Fibroblast of the aortic adventitia (primary cell): Measurements from ENCODE around the gene RPS19. TPM values are rescaled to one million over a fixed set of nuclear protein-coding genes. Genes with fewer than 3 reads are reported as not detected.

ENCODE experiments used
- DNase-seq: peaks from one replicate; pipeline ENCODE4 v3.0.0-alpha.2; 2010; ENCODE audit warnings: low read depth
- H3K4me3 ChIP-seq: 2 replicates; pipeline ENCODE4 v1.5.1; 2011; ENCODE audit warnings: low read depth, mild to moderate bottlenecking, control low read depth, low read length, moderate library complexity
- total RNA-seq: library from RNA; depleted of rRNA; stranded (reverse); fragments of >200 nt; gene quantifications from 2 replicates; pipeline ENCODE4 v1.2.3, GENCODE V29; 2012; ENCODE audit warnings: low replicate concordance
- TF ChIP-seq, protein P1 (sequence below): IDR thresholded peaks from 2 replicates; pipeline ENCODE4 v1.5.1; 2011; ENCODE audit warnings: mild to moderate bottlenecking, low read length, control low read depth, inconsistent platforms; ENCODE audit not compliant: insufficient read depth

RPS19 gene
- total RNA-seq, 1 donor: 1,080 TPM

DNA sequence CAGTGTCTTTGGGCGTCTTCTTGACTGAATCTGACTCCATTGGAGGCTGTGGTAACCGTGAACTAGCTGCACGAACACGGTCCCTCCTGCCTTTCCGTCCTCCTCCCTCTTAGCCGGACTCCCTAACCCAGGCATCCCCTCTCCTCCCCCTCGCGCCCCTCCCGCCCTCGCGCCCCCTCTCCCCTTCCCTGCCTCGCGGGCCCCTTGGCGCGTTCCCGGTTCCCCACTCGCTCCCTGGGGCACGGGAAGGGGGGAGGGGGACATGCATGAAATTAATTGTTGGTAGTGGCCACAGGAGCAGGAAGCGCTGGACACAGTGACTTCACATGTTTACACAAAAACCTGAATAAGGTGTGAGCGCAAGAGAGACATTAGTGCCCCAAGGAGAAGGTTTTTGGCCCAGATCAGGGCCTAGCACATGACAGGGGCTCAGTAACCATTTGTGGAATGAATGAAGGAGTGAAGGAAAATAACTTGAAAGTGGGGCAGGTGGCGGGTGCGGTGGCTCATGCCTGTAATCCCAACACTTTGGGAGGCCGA lies 14.9 kb upstream of the RPS19 start:
- no peak for DNase-seq
- TF ChIP-seq, protein P1, sequence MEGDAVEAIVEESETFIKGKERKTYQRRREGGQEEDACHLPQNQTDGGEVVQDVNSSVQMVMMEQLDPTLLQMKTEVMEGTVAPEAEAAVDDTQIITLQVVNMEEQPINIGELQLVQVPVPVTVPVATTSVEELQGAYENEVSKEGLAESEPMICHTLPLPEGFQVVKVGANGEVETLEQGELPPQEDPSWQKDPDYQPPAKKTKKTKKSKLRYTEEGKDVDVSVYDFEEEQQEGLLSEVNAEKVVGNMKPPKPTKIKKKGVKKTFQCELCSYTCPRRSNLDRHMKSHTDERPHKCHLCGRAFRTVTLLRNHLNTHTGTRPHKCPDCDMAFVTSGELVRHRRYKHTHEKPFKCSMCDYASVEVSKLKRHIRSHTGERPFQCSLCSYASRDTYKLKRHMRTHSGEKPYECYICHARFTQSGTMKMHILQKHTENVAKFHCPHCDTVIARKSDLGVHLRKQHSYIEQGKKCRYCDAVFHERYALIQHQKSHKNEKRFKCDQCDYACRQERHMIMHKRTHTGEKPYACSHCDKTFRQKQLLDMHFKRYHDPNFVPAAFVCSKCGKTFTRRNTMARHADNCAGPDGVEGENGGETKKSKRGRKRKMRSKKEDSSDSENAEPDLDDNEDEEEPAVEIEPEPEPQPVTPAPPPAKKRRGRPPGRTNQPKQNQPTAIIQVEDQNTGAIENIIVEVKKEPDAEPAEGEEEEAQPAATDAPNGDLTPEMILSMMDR: no peak
- no peak overlapping the region for H3K4me3 ChIP-seq

DNA sequence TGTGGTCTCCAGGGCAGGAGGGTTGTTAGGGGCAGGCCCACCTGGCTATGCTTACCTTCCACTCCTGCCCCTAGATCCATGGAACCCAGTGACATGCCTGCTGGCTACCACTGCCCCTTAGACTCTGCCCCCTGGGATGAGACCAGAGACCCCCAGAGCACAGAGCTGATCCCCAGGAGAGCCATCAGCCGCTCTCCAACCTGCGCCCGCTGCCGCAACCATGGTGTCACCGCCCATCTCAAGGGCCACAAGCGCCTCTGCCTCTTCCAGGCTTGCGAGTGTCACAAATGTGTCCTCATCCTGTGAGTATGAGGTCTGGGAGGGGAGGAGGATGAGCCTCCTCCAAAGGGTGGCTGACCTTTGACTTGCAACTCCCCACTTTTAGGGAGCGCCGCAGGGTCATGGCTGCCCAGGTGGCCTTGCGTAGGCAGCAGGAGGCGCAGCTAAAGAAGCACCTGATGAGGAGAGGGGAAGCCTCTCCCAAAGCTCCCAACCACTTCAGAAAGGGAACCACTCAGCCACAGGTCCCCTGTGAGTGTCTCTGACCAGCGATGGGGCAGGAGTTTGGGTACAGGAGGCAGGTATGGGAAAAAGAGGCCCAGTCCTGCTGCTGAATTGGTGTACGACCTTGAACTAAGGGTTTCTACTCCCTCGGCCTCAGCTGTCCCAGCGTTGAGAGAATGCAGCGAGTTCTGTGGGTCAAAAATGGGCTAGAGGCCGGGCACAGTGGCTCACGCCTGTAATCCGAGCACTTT lies 12.5 kb upstream of the RPS19 start:
- no peak overlapping the region for H3K4me3 ChIP-seq
- no peak for DNase-seq
- TF ChIP-seq, protein P1: no peak

DNA sequence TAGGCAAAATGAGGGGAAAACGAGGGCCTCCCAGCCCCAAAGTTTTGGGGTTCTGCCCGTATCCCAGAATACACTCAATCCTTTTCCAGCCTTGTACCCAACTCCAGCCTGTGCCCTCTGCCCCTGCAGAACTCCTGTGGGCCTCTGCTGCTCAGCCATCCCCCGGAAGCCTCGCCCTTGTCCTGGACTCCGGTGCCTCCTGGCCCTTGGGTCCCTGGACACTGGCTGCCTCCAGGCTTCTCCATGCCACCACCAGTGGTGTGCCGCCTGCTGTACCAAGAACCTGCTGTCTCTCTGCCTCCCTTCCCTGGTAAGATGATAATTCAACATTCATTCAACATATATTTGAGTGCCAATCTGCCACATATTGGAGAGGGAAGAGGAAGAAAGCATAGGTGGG lies 11.4 kb upstream of the RPS19 start:
- TF ChIP-seq, protein P1: no peak
- H3K4me3 ChIP-seq: no peak overlapping the region
- no peak for DNase-seq

DNA sequence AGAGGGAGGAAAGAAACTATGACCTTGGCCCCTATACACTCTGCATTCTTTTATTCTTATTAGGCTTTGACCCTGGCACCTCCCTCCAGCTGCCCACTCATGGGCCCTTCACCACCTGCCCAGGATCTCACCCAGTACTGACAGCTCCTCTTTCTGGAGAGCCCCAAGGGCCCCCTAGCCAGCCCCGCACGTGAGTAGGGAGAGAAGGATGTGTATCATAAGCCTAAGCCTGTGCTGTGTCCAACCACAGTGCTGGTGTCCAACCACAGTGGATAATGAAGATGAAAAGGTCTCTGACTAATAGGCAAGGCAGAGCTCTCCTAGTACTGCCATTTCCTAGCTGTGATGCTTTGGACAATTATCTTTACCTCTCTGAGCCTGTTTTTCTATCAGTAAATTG lies 11.0 kb upstream of the RPS19 start:
- DNase-seq: no peak
- no peak overlapping the region for H3K4me3 ChIP-seq
- TF ChIP-seq, protein P1: no peak

GRCh38 chr19:41850381-41850780 lies 9.7 kb upstream of the RPS19 start:
- no peak overlapping the region for H3K4me3 ChIP-seq
- TF ChIP-seq, protein P1: no peak

DNA sequence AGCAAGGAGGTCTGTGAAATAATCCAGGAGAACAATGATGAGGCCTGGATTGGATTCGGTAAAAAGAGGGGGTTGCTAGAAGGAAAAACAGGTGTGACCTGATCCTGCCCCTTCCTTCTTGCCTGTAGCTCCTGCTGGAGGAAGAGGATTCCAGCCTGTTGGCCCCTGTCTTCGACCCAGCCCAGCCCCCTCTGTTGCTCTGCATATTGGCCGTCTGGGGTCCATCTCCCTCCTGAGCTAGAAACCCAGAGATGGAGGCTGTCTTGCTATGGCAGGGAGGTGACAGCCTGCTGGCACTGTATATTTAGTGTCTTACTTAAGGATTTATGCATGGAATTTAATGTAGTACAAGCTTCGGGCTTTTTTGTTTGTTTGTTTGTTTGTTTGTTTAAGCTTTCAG lies 8.6 kb upstream of the RPS19 start:
- TF ChIP-seq, protein P1: no peak
- no peak for DNase-seq

More at GRCh38 chr19:41850381-41850780, 9.7 kb upstream of the RPS19 start:
- no peak for DNase-seq

More for the DNA sequence above, 8.6 kb upstream of the RPS19 start:
- H3K4me3 ChIP-seq: no peak overlapping the region
